Esophagus muscularis mucosa (tissue), 4 donors: ENCODE results near the gene PROCA1. TPM values are rescaled to one million over a fixed set of nuclear protein-coding genes. Genes with fewer than 3 reads are reported as not detected.

Source experiments
- small RNA-seq, 3 donors: library from RNA; depleted of rRNA; stranded (forward); fragments of <200 nt; gene quantifications; one replicate each; pipeline ENCODE3, GENCODE V24; 2016
- total RNA-seq, 4 donors: library from RNA; depleted of rRNA; stranded (reverse); fragments of >200 nt; gene quantifications; one replicate each; pipeline versions ENCODE4 v1.1.0 to v1.2.1, GENCODE V29; 2016

Gene PROCA1
- total RNA-seq, 4 donors from 2014 or later, result 0.50 to 2.1 (median 0.85) TPM

Small RNAs within 50 kb of the gene (small RNA-seq; reads per million reads assigned to genes)
- gene SNORD42A (0 reads per million in 3 donors), gene SNORD42B (0 reads per million in 3 donors), gene SNORD4A (0 reads per million in 3 donors), gene SNORD4B (0 reads per million in 3 donors)

Other genes starting within 250 kb of the PROCA1 start
- gene SLC13A2, start 238.2 kb downstream of the PROCA1 start, total RNA-seq, result not detected
- gene FOXN1, start 205.5 kb downstream of the PROCA1 start, total RNA-seq, result not detected
- gene UNC119, start 159.3 kb downstream of the PROCA1 start, total RNA-seq, result 10 to 100 TPM; 16.1 to 36.3 (median 23.2) TPM
- gene PIGS, start 140.4 kb downstream of the PROCA1 start, total RNA-seq, result 10 to 100 TPM; 41.9 to 55.5 (median 47.2) TPM
- gene ALDOC, start 135.0 kb downstream of the PROCA1 start, total RNA-seq, result 10 to 100 TPM; 21.6 to 49.5 (median 27.5) TPM
- 1 to 10 TPM in 1 of 4 donors, under 1 TPM in 3; 0.83 to 1.7 (median 0.97) TPM for gene SPAG5, start 112.9 kb downstream of the PROCA1 start, total RNA-seq
- 1 to 10 TPM; 2.3 to 4.2 (median 4.1) TPM for gene RSKR, start 97.7 kb downstream of the PROCA1 start, total RNA-seq
- 100 to 1,000 TPM in 2 of 4 donors, 10 to 100 TPM in 2; 90.0 to 127 (median 98.2) TPM for gene BLTP2, start 66.7 kb downstream of the PROCA1 start, total RNA-seq
- 10 to 100 TPM; 39.1 to 46.7 (median 42.6) TPM for gene SDF2, start 50.0 kb downstream of the PROCA1 start, total RNA-seq
- 10 to 100 TPM; 57.3 to 84.4 (median 71.1) TPM for gene SUPT6H, start 49.7 kb downstream of the PROCA1 start, total RNA-seq
- 100 to 1,000 TPM; 147 to 216 (median 202) TPM for gene RAB34, start 6.0 kb upstream of the PROCA1 start, total RNA-seq
- 100 to 1,000 TPM; 378 to 728 (median 558) TPM for gene RPL23A, start 8.1 kb upstream of the PROCA1 start, total RNA-seq
- 1 to 10 TPM in 3 of 4 donors, not detected in 1; 1.0 to 1.5 (median 1.3) TPM for gene TLCD1, start 14.3 kb upstream of the PROCA1 start, total RNA-seq
- 1 to 10 TPM in 3 of 4 donors, under 1 TPM in 1; 0.83 to 2.1 (median 1.6) TPM for gene NEK8, start 16.9 kb upstream of the PROCA1 start, total RNA-seq
- gene TRAF4, start 32.1 kb upstream of the PROCA1 start, total RNA-seq, result 10 to 100 TPM in 2 of 4 donors, 1 to 10 TPM in 2; 4.6 to 12.6 (median 10.6) TPM
- 10 to 100 TPM; 15.9 to 48.1 (median 30.3) TPM for gene FAM222B, start 130.9 kb upstream of the PROCA1 start, total RNA-seq
- 10 to 100 TPM; 24.5 to 38.0 (median 27.7) TPM for gene ERAL1, start 143.1 kb upstream of the PROCA1 start, total RNA-seq
- 10 to 100 TPM; 60.2 to 94.8 (median 86.0) TPM for gene FLOT2, start 185.8 kb upstream of the PROCA1 start, total RNA-seq
- gene DHRS13, start 191.2 kb upstream of the PROCA1 start, total RNA-seq, result 10 to 100 TPM in 1 of 4 donors, 1 to 10 TPM in 3; 3.7 to 14.2 (median 5.9) TPM
- gene PHF12, start 239.6 kb upstream of the PROCA1 start, total RNA-seq, result 10 to 100 TPM; 27.8 to 44.5 (median 36.7) TPM